A549 (cell line): ENCODE measurements around the gene HELLS. TPM values are rescaled to one million over a fixed set of nuclear protein-coding genes. Genes with fewer than 3 reads are reported as not detected.

Source experiments
- ATAC-seq, 2 experiments: fragments of 200-7000 bp in 1 of 2; fragments of >200 bp in 1 of 2; cut with Nextera tagmentation in 1 of 2; cut with Tn5 transposase in 1 of 2; 3 replicates each; pipeline versions ENCODE4 v1.8.0 to v1.9.1; 2018 to 2020; ENCODE audit warnings: mild to moderate bottlenecking in 1 of 2, moderate library complexity in 1 of 2
- CTCF ChIA-PET: fragments of 300-600 bp; sonication (Branson Sonifier 250); formaldehyde crosslinking; extraction: SDS; loops from one replicate; lab custom pipeline; 2021; ENCODE audit warnings: antibody characterized with exemption, inconsistent platforms; lab: Yijun Ruan, JAX
- POLR2A ChIA-PET: fragments of 350-600 bp; formaldehyde crosslinking; extraction: SDS; loops from one replicate; lab custom pipeline; 2021; ENCODE audit warnings: antibody characterized with exemption, inconsistent platforms; lab: Yijun Ruan, JAX
- DNase-seq, 2 experiments: peaks; one replicate each; pipeline versions ENCODE4 v3.0.0 to v3.0.0-alpha.2; 2011 to 2016; ENCODE audit warnings: low read depth in 1 of 2, low spot score in 1 of 2
- FAIRE-seq: peaks from 2 replicates; lab custom pipeline; 2011; peaks lifted over from hg19 to GRCh38; lab: Jason Lieb, UNC
- H3K27ac ChIP-seq, 2 experiments: fragments of >200 bp; sonication (Bioruptor Twin); formaldehyde crosslinking; 3 replicates each; pipeline ENCODE4 v1.5.1; 2016 to 2017
- H3K4me1 ChIP-seq: fragments of >200 bp; sonication (Bioruptor Twin); formaldehyde crosslinking; 3 replicates; pipeline ENCODE4 v1.6.1; 2016
- H3K4me2 ChIP-seq: fragments of >200 bp; sonication (Bioruptor Twin); formaldehyde crosslinking; 3 replicates; pipeline ENCODE4 v1.6.1; 2016
- H3K4me3 ChIP-seq: fragments of >200 bp; sonication (Bioruptor Twin); formaldehyde crosslinking; 3 replicates; pipeline ENCODE4 v1.5.1; 2016
- H3K9me3 ChIP-seq: fragments of >200 bp; sonication (Bioruptor Twin); formaldehyde crosslinking; 3 replicates; pipeline ENCODE4 v1.6.1; 2016
- ATOH8 ChIP-seq: fragments of 250-450 bp; sonication (Bioruptor Pico); IDR thresholded peaks from 2 replicates; pipeline ENCODE4 v1.5.0; 2020; ENCODE audit warnings: low read depth, mild to moderate bottlenecking, moderate library complexity
- BHLHE40 ChIP-seq: IDR thresholded peaks from 2 replicates; pipeline ENCODE4 v1.6.1; 2012; ENCODE audit warnings: low read depth, low read length, inconsistent platforms
- CEBPB ChIP-seq, 2 experiments: fragments of >200 bp in 1 of 2; sonication (Bioruptor Twin) in 1 of 2; formaldehyde crosslinking in 1 of 2; IDR thresholded peaks; 2 replicates each; pipeline ENCODE4 v1.6.1; 2012 to 2016
- CHD2 ChIP-seq: fragments of 150-350 bp; IDR thresholded peaks from 2 replicates; pipeline ENCODE4 v1.6.1; 2014; ENCODE audit warnings: low read length; ENCODE audit not compliant: partially characterized antibody
- CHD4 ChIP-seq: fragments of 200-600 bp; sonication (generic); IDR thresholded peaks from 2 replicates; pipeline ENCODE4 v1.6.1; 2016; ENCODE audit warnings: antibody characterized with exemption, mild to moderate bottlenecking, borderline replicate concordance
- EP300 ChIP-seq, 2 experiments: fragments of >200 bp; sonication (Bioruptor Twin); formaldehyde crosslinking; IDR thresholded peaks; 2 replicates in 1 of 2; 3 replicates in 1 of 2; pipeline ENCODE4 v1.6.1; 2016 to 2017
- ESRRA ChIP-seq: fragments of 150-350 bp; IDR thresholded peaks from 2 replicates; pipeline ENCODE4 v1.6.1; 2014; ENCODE audit warnings: mild to moderate bottlenecking, low read length, borderline replicate concordance
- FOSB ChIP-seq: fragments of 250-450 bp; sonication (Bioruptor Pico); IDR thresholded peaks from 2 replicates; pipeline ENCODE4 v1.5.0; 2020; ENCODE audit warnings: mild to moderate bottlenecking, moderate library complexity
- HMGXB4 ChIP-seq: fragments of 250-450 bp; sonication (Bioruptor Pico); IDR thresholded peaks from 2 replicates; pipeline ENCODE4 v1.5.0; 2021; ENCODE audit warnings: mild to moderate bottlenecking, moderate library complexity, borderline replicate concordance
- HOXA7 ChIP-seq: fragments of 250-450 bp; sonication (Bioruptor Pico); IDR thresholded peaks from 2 replicates; pipeline ENCODE4 v1.5.0; 2020; ENCODE audit warnings: mild to moderate bottlenecking, moderate library complexity
- HOXB13 ChIP-seq: fragments of 250-450 bp; sonication (Bioruptor Pico); IDR thresholded peaks from 2 replicates; pipeline ENCODE4 v1.5.0; 2020; ENCODE audit warnings: low read depth, mild to moderate bottlenecking, moderate library complexity
- HOXB5 ChIP-seq: fragments of 250-450 bp; sonication (Bioruptor Pico); IDR thresholded peaks from 2 replicates; pipeline ENCODE4 v1.5.0; 2020; ENCODE audit warnings: mild to moderate bottlenecking, moderate library complexity
- JUNB ChIP-seq: fragments of >200 bp; sonication (Bioruptor Twin); formaldehyde crosslinking; IDR thresholded peaks from 2 replicates; pipeline ENCODE4 v1.6.1; 2016
- KDM5A ChIP-seq: fragments of 200-600 bp; sonication (generic); IDR thresholded peaks from 2 replicates; pipeline ENCODE4 v1.6.1; 2016; ENCODE audit warnings: antibody characterized with exemption, mild to moderate bottlenecking
- MAX ChIP-seq: IDR thresholded peaks from 2 replicates; pipeline ENCODE4 v1.6.1; 2012
- MAZ ChIP-seq: fragments of 150-350 bp; IDR thresholded peaks from 2 replicates; pipeline ENCODE4 v1.6.1; 2014; ENCODE audit warnings: antibody characterized with exemption, low read depth, low read length, borderline replicate concordance
- NR3C1 ChIP-seq: fragments of >200 bp; sonication (Bioruptor Twin); formaldehyde crosslinking; IDR thresholded peaks from 3 replicates; pipeline ENCODE4 v1.6.1; 2017
- POLR2A ChIP-seq: IDR thresholded peaks from 2 replicates; pipeline ENCODE4 v1.6.1; 2012; ENCODE audit warnings: mild to moderate bottlenecking, low read length
- RAD21 ChIP-seq, 2 experiments: fragments of >200 bp in 1 of 2; sonication (Bioruptor Twin) in 1 of 2; formaldehyde crosslinking in 1 of 2; IDR thresholded peaks in 1 of 2; conservative IDR thresholded peaks in 1 of 2; 2 replicates in 1 of 2; 3 replicates in 1 of 2; pipeline ENCODE4 v1.6.1; 2012 to 2018; ENCODE audit warnings: inconsistent platforms in 1 of 2
- SREBF2 ChIP-seq: fragments of 450-650 bp; IDR thresholded peaks from 2 replicates; pipeline ENCODE4 v1.6.1; 2014; ENCODE audit warnings: mild to moderate bottlenecking, moderate library complexity
- ZC3H11A ChIP-seq: fragments of 450-650 bp; IDR thresholded peaks from 2 replicates; pipeline ENCODE4 v1.6.1; 2014; ENCODE audit warnings: antibody characterized with exemption, mild to moderate bottlenecking
- WGBS: methylation state at CpG from one replicate; pipeline ENCODE4 v1.1.6; 2017; ENCODE audit errors: missing lambda C conversion rate; 5-methylcytosine and 5-hydroxymethylcytosine counted together
- polyA plus RNA-seq, 4 experiments: library from polyadenylated mRNA; depleted of rRNA in 3 of 4; stranded (reverse); fragments of >200 nt; fragmentation: RNase III in 1 of 4; extraction: RNeasy Plus Mini Kit Qiagen cat#74134 plus additional on column Dnase treatment in 1 of 4; gene quantifications; 2 replicates in 3 of 4; 3 replicates in 1 of 4; pipeline ENCODE4 v1.2.3, GENCODE V29; 2011 to 2017

The HELLS gene
- polyA plus RNA-seq, 2 of the 4 experiments (the other 2 are of a cell fraction), result 52.3 to 62.0 TPM

- POLR2A ChIA-PET, result interaction anchor here (0.6 kb wide), 1 partner anchor 23 kb away, joined by 3 read pairs; no protein-coding TSS in a partner anchor
- Histone ChIP-seq H3K4me1 (peaks cover 9% of the 10 kb centered on the region; the same call in 2 of the 3 replicates), H3K4me3 (no peak overlapping the region), H3K27ac (no peak overlapping the region), H3K9me3 (no peaks in the 10 kb centered on the region), H3K4me2 (no peak overlapping the region)
- FAIRE-seq, result no peak
- 84% methylated on average over 5 of the region's 5 CpGs for WGBS
- CTCF ChIA-PET, result no interaction called here
- no peak for DNase-seq
- no peak for ATAC-seq
- TF ChIP-seq CEBPB (IDR thresholded peaks at IDR 0.05), result 0 out of 4 replicates have a peak, but pooled peaks of 1 of the 2 experiments have one; percentile 24
- no peak for TF ChIP-seq RAD21 (conservative IDR thresholded peaks at IDR 0.05 in 1 of 2, IDR thresholded peaks at IDR 0.05 in 1 of 2)
- no peak for TF ChIP-seq ZC3H11A
- no peak for TF ChIP-seq HMGXB4 (CRISPR knock-in tag)
- TF ChIP-seq ATOH8, result no peak
These were observed 24.0 kb upstream of the HELLS start for GRCh38 chr10:94521276-94522250.

- POLR2A ChIA-PET, result no interaction called here
- H3K27ac ChIP-seq, result no peak overlapping the region
- H3K4me1 ChIP-seq, result peaks cover 5% of the 10 kb centered on the region; the same call in 2 of the 3 replicates
- CTCF ChIA-PET, result no interaction called here
- TF ChIP-seq POLR2A (no peak), SREBF2 (no peak), NR3C1 (no peak), BHLHE40 (no peak), CHD4 (no peak), MAX (no peak), ZC3H11A (no peak), ATOH8 (no peak), MAZ (no peak), HOXB5 (CRISPR knock-in tag) (no peak), CHD2 (no peak), HOXA7 (no peak), FOSB (CRISPR knock-in tag) (no peak), HOXB13 (CRISPR knock-in tag) (no peak), RAD21 (conservative IDR thresholded peaks at IDR 0.05 in 1 of 2, IDR thresholded peaks at IDR 0.05 in 1 of 2) (no peak), JUNB (no peak), ESRRA (no peak), KDM5A (no peak), EP300 (IDR thresholded peaks at IDR 0.05) (no peak)
- DNase-seq (no peak), ATAC-seq (no peak), FAIRE-seq (no peak)
- H3K4me3 ChIP-seq, result no peak overlapping the region
- WGBS, result 86% methylated on average over 7 of the region's 7 CpGs
- H3K4me2 ChIP-seq, result no peak overlapping the region
- no peaks in the 10 kb centered on the region for H3K9me3 ChIP-seq
These were observed 21.4 kb upstream of the HELLS start for GRCh38 chr10:94524146-94524545.
